ENCODE measurements around the gene PTPRR.

DNA sequence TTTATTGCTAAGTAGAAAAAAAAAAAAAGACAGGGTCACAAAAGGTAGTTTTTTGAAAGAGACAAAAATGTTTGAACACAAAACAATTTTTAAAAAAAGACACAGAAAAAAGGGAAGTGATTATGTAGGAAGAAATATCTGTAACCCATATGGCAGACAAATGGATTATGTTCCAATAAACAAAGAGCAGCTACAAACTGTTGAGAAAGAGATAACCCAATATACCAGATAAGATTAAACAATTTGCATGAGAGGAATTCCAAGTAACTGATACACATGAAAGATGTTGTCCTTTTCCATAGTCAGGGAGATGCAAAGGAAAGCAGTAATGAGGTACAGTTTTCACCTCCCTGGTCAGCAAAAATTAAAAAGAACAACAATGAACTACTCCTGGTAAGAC, 44.9 kb downstream of the PTPRR start:
- TF ChIP-seq, protein P1, sequence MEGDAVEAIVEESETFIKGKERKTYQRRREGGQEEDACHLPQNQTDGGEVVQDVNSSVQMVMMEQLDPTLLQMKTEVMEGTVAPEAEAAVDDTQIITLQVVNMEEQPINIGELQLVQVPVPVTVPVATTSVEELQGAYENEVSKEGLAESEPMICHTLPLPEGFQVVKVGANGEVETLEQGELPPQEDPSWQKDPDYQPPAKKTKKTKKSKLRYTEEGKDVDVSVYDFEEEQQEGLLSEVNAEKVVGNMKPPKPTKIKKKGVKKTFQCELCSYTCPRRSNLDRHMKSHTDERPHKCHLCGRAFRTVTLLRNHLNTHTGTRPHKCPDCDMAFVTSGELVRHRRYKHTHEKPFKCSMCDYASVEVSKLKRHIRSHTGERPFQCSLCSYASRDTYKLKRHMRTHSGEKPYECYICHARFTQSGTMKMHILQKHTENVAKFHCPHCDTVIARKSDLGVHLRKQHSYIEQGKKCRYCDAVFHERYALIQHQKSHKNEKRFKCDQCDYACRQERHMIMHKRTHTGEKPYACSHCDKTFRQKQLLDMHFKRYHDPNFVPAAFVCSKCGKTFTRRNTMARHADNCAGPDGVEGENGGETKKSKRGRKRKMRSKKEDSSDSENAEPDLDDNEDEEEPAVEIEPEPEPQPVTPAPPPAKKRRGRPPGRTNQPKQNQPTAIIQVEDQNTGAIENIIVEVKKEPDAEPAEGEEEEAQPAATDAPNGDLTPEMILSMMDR (IDR thresholded peaks at IDR 0.05): no peak
- TF ChIP-seq POLR2A (IDR thresholded peaks at IDR 0.05): no peak

Measured in breast epithelium (tissue), 3 donors.